ENCODE data around the gene AHNAK. TPM values are rescaled to one million over a fixed set of nuclear protein-coding genes. Genes with fewer than 3 reads are reported as not detected.

The AHNAK gene
- polyA plus RNA-seq, 3 donors = 27.1 to 199 (median 193) TPM

- peak overlapping the region; percentile 51 for H3K27ac ChIP-seq (ENCODE audit: low read depth, low read length)
- WGBS, 3 donors = 37 to 49% (median 41%) methylated on average over 6 of the region's 6 CpGs
Observed at GRCh38 chr11:62542111-62542745, 4.4 kb downstream of the AHNAK start.

DNA sequence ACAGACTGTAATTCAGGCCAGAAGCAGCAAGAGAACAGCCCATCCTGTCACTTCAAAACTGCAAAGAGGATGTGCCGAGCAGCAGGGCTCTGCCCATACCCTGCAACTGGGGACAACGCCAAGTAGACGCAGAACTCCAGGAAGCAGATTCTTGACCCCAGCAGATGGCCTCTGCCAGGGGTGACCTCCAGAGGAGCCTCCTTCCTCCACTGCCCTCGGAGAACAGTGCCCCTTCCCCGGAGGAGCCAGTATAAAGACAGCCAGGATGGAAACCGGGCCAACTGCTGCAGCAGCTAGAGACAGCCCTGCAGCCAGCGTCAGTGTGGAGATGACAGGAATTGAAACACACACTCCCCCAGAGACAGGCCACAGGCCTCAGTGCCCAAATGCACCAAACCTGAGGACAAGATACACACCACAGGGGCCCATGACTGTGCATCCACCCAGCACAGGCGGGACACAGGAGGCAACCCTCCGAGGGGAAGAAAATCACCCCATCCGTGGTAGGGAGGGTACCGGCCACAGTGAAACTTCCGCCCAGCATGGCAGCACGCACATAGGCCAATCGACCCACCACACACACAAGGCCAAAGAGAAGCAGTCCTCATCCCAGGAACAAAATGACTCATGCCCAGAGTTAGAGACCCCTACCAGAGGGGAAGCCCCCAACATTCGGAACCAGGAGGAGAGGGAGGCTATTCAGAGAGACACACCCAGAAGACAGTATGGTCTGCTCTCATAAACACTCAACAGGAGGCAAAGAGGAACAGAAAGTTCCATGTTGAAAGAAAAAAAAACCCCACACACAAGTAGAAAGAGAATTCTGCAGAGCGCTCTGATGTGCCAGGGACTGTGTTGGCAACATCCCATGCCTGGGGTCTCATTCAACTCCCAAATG, 5.6 kb downstream of the AHNAK start:
- WGBS, 3 donors = 24 to 72% (median 25%) methylated on average over 16 of the region's 16 CpGs
- peak overlapping the region; percentile 14 for H3K27ac ChIP-seq (ENCODE audit: low read depth, low read length)

GRCh38 chr11:62539238-62539925, 7.2 kb downstream of the AHNAK start:
- WGBS, 3 donors = 15 to 40% (median 28%) methylated on average over 12 to 13 of the region's 13 CpGs
- no peak overlapping the region for H3K27ac ChIP-seq (ENCODE audit: low read depth, low read length)

DNA sequence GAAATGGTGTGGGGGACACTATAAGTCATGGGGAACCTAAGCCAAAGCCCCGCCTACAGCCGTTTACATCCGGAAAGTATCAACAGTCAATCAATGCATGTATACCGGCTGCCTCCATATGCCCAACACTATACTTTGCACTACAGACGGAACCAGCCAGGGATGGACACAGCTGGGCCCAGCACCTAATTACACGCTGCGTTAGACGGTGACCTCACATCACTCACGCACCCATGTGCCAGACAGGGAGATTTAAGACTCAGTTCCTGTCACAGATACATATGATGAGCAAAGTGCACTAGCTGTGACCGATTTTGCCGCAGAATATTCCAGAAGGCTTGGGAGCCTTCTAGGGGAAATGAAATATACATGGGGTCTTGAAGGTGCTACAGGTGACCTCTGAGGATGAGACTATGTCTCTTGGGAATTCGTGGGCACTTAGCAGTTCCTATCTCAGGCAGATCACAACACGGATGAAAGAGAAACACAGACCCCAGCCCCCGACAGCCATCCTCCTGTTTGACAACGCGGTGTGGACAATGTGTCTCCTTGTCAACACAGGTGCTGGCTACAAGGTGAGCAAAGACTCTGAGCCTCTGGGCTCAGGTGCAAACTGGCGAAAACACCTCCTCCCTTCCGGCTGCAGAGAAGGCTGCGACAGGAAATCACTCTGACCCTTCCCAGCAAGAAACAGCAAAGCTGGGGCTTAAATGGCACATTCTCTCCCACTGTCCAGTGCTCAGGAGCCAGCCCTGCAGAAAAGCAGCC, 8.0 kb downstream of the AHNAK start:
- no peak overlapping the region for H3K27ac ChIP-seq (ENCODE audit: low read depth, low read length)
- WGBS, 3 donors = 47 to 73% (median 55%) methylated on average over 19 of the region's 19 CpGs

DNA sequence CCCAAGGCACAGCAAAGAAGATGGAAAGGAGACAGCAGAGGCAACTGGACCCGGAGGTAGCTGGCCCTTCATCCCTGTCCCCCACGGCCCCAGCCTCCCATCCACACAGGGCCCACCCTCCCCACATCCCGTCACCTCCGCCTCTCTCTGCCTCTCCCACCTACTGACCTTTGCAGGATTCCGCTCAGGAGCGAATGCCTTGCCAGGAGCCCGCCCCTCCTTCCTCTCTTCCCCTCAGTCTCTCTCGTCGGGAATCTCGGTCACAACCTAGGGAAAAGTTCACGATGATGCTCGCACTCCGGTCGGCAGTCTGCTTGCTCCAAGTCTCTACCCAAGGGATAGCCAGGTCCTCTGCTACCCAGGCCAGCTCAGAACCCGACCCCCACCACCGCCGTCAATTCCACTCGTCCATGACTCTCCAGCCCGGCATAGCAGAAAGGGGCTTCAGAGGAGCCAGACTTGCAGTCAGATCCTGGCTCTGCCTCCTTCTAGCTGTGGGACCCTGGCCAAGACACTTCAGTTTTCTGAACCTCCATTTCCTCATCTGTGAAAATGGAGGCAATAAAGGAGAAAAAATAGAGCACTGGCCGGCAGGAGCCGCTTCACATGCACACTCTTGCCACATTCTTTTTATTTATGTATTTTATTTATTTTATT, 10.2 kb downstream of the AHNAK start:
- H3K27ac ChIP-seq (ENCODE audit: low read depth, low read length) = no peak overlapping the region
- WGBS, 3 donors = 43 to 59% (median 44%) methylated on average over 21 of the region's 21 CpGs

GRCh38 chr11:62535802-62536201, 10.8 kb downstream of the AHNAK start:
- H3K27ac ChIP-seq (ENCODE audit: low read depth, low read length) = no peak overlapping the region
- WGBS, 3 donors = 65 to 82% (median 74%) methylated on average over 12 of the region's 12 CpGs

GRCh38 chr11:62534779-62535545, 11.6 kb downstream of the AHNAK start:
- no peak overlapping the region for H3K27ac ChIP-seq (ENCODE audit: low read depth, low read length)
- 89 to 94% (median 92%) methylated on average over 19 of the region's 19 CpGs for WGBS, 3 donors

- WGBS, 3 donors = 85 to 98% (median 96%) methylated on average over 2 of the region's 2 CpGs
- no peak overlapping the region for H3K27ac ChIP-seq (ENCODE audit: low read depth, low read length)
Observed at GRCh38 chr11:62532096-62532495, 14.5 kb downstream of the AHNAK start.

DNA sequence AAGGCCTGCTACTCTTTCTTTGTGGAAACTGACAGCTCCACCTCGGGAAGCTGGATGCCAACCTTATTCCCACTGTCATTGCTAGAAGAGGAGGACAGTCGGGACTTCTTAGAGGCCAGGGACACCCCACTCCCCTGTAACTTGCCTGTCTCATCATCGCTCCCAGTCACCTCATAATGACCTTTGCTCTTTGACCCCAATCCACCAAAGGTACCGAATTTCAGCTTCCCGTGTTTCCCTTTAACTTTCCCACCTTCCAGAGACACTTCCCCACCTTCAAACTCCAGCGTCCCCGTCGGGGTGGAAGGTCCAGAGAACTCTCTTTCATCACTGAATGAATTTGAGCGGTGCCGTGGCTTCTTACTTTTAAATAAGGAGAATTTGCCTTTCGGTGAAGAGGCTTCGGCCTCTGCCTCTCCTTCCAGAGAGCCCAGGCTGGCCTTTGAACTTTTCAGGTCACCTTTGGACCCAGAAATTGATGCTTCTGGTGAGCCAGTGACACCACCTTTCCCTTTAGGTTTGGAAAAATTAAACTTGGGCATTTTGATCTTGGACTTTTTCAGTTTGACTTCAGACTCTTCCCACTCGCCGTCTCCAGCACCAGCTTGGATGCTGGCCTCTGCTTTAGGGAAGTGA, 29.8 kb downstream of the AHNAK start:
- 83 to 87% (median 85%) methylated on average over 14 of the region's 14 CpGs for WGBS, 3 donors
- no peak overlapping the region for H3K27ac ChIP-seq (ENCODE audit: low read depth, low read length)

GRCh38 chr11:62514151-62514550, 32.5 kb downstream of the AHNAK start:
- no peak overlapping the region for H3K27ac ChIP-seq (ENCODE audit: low read depth, low read length)
- WGBS, 3 donors = 83 to 87% (median 86%) methylated on average over 7 of the region's 7 CpGs

- WGBS, 3 donors = 85 to 89% (median 87%) methylated on average over 10 of the region's 10 CpGs
- no peak overlapping the region for H3K27ac ChIP-seq (ENCODE audit: low read depth, low read length)
Observed at GRCh38 chr11:62513626-62514025, 33.0 kb downstream of the AHNAK start.

- H3K27ac ChIP-seq (ENCODE audit: low read depth, low read length) = no peak overlapping the region
- WGBS, 3 donors = 70 to 84% (median 73%) methylated on average over 8 of the region's 8 CpGs
Observed at GRCh38 chr11:62512961-62513360, 33.6 kb downstream of the AHNAK start.

DNA sequence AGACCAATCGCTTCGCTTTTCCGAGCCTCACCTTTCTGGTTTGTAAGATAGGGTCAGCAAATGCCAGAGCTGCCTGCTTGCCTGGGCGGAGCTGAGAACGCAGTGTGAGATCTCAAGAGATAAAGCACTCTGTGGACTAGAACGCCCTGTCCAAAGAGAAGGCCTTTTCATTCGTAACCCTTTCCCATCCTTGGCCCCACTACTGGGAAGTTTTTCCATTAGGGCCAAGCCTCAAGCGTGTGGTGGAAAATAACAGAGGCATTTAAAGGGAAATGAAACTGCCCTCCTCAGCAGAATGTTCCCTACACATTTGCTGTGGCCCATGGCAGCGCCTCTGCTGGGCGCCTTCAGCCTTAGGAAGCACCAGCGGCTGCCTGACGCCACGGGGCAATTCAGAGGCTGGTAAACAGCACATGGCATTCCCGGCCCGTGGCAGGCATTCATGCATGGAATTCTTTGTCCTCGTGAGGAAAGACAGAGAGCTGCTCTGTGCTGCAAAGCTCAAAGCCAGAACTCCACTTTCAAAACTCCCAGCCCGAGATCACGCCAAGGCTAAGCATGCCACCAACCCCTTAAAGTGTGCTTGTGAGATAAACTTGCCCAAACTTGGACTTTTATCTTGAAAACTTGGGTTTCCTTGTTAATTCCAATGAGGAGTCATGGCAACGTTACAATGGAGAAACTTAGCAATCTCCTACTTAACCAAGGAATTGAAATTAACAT, 38.1 kb downstream of the AHNAK start:
- 11 to 27% (median 25%) methylated on average over 19 of the region's 19 CpGs for whole genome bisulfite sequencing, 3 donors
- no peak overlapping the region for H3K27ac ChIP-seq (ENCODE audit: low read depth, low read length)

DNA sequence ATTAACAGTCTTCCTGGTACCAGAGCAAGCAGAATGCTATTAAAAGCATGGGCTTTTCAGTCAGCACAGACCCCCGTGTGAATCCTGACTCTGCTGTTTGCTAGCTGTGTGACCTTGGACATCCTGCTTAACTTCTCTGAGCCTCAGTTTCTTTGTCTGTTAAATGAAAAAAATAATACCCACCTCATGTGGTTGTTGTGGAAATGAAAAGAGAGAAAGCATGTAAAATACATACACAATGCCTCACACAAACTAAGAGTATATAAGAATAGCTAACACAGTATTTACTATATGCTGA, 39.5 kb downstream of the AHNAK start:
- H3K27ac ChIP-seq (ENCODE audit: low read depth, low read length) = no peak overlapping the region
- WGBS, 3 donors = 59 to 82% (median 67%) methylated on average over 1 of the region's 1 CpG

GRCh38 chr11:62506413-62507124, 40.0 kb downstream of the AHNAK start:
- no peak overlapping the region for H3K27ac ChIP-seq (ENCODE audit: low read depth, low read length)
- 69 to 70% (median 69%) methylated on average over 10 of the region's 10 CpGs for WGBS, 3 donors

Data from adipose tissue (tissue), 3 donors.